Measurements from ENCODE around the gene PPRC1.

- TF ChIP-seq CTCF (IDR thresholded peaks at IDR 0.05; ENCODE audit: insufficient read depth, low read length, poor library complexity, severe bottlenecking) (no peak), EZH2phosphoT487 (conservative IDR thresholded peaks at IDR 0.05; ENCODE audit: low read length) (no peak)
Measured at GRCh38 chr10:102184606-102185005, 51.8 kb downstream of the PPRC1 start.
